CD1c-positive myeloid dendritic cell (primary cell): ENCODE data around the gene CALM3.
"Not testable (repeated sequence)": the region's sequence is repeated elsewhere in the genome, so short reads cannot be mapped to it uniquely, and the experiment has no call there.

Experiments
- DNase-seq: peaks from one replicate; pipeline ENCODE4 v3.0.0-alpha.2; 2016; ENCODE audit errors: extremely low spot score

CALM3 gene

DNA sequence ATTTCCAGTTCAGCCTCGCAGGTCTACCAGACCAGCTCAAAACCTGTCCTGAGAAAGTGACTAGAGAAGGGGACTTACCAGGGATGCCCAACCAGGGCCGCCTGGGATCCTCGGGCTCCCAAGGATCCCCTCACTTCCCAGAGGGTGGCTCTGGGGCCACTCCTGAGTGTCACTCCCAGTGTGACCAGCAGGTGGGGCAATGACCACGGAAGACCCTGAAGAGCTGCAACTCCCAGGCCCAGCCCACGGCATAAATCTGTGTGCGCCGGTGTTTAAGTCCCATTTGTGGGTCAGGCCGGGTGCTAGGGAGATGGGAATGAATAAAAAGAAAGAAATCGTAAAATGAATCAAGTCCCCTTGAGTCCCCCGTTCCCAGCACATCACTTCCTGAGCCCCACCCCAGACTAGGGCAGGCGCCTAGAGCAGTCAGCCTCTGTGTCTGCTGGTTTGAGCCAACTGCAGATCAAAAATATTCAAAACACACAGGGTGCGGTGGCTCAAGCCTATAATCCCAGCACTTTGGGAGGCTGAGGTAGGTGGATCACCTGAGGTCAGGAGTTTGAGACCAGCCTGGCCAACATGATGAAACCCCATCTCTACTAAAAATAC, 13.1 kb downstream of the CALM3 start:
- peak; percentile 87 for DNase-seq

DNA sequence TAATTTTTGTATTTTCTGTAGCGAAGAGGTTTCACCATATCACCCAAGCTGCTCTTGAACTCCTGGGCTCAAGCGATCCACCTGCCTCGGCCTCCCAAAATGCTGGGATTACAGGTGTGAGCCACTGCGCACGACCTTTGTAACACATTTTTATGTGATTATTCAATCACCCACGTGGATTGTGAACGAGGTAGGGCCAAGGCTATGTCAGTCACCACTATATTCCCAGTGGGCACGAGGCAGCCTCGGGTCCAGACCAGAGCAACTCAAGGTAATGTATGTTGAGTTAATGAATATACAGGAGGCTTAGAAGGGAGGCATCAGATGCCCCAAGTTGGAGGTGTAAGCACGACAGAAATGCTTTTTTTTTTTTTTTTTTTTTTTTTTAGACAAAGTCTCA, 14.8 kb downstream of the CALM3 start:
- no peak for DNase-seq

DNA sequence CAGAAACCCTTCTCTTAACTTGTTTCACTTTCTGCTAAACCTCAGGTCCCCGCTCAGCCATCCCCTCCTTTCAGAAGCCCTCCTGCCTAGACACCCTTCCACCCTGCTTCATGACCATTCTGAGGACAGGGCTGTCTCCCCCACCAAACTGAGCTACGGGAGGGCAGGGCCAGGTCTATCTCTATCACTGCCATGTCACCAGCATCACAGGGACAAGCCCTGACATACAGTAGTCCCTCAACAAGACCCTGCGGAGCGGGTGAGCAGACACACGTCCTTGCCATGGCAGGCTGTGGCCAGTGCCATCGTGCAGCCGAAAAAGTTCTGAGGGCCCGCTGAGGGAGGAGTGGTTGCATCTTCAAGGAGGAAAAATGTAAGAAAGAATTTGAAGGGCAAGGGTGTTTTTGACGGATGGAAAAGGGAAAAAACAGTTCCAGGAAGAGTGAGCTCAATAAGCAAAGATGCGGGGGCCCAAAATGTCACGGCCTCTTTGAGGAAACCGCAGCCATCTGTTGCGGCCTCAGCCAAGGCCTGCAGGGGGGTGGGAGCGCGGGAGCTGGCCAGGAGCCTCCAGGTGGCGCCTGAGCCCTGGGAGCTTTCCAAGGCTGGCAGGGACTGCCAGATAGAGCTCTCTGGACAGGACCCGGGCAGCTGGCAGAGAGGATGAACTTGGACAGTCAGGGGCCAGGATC, 15.6 kb downstream of the CALM3 start:
- DNase-seq, result peak; percentile 63

DNA sequence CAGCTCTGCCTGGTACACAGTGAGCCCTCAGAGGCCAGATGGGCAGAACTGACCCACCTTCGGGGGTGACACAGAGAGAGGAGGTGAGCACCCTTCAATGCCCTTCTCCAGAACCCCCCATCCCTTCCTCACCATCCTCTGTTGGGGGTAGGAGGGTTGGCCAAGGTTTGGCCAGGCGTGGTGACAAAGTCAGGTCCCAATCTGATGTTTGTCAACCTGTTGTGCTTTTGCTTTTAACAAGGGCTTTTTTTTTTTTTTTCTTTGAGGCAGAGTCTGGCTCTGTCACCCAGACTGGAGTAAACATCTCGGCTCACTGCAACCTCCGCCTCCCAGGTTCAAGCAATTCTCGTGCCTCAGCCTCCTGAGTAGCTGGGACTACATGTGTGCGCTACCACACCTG, 16.5 kb downstream of the CALM3 start:
- no peak for DNase-seq

DNA sequence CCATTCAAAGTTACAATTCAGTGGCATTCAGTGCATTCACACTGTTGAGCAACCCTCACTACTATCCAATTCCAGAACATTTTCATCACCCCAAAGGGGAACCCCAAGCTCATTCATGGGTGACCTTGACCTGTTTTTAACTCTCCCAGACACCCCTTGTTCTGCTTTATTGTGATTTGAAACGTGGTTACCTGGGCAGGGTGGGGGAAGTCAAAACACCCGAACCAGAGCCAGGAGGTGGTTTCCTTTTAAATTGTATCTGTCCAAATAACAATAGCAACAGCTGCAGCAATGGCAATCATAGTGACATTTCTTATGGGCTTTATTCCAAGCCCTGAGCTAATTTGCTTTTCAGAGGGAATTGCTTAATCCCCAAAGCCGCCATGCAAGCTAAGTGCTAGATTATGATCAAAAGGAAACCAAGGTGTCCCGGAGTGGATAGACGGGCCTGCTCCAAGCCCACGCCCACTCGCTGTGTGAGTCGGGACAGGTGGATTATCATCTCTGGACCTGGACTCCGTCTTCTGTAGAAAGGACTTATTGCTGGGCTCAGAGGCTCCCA, 17.6 kb downstream of the CALM3 start:
- DNase-seq, result peak; percentile 56

DNA sequence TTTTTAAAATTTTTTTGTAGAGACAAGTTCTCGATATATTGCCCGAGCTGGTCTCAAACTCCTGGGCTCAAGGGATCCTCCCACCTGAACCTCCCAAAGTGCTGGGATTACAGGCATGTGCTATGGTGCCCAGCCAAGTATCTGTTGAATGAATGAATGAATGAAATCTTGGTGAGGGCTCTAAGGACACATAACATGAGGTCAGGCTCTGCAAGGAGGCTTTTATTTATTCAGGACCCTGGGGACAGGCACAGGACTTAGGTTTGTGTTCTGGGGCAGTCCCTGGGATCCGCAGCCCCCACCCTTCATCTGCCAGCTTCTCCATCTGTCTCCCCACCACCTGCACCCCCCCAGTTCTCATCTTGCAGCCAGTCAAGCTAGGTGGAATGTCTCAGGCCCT, 19.1 kb downstream of the CALM3 start:
- DNase-seq, result no peak

DNA sequence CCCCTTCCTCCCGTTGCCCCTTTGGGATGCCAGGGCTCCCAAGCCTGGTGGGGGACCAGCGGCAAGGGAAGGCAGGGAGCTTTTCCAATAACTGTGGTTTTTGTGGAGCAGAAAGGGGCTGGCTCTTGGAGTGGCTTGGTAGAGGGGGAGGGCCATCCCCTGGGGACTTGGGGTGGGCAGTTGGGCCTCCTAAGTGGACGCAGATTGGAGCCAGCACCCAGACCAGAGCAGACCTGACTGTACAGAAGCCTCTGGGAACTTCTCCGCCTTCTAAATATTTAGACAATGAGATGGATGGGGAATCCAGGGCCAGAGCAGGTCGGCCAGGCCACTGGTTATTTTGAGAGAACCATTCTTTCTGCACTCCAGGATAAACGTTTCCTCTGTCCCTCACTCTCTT, 19.6 kb downstream of the CALM3 start:
- no peak for DNase-seq

DNA sequence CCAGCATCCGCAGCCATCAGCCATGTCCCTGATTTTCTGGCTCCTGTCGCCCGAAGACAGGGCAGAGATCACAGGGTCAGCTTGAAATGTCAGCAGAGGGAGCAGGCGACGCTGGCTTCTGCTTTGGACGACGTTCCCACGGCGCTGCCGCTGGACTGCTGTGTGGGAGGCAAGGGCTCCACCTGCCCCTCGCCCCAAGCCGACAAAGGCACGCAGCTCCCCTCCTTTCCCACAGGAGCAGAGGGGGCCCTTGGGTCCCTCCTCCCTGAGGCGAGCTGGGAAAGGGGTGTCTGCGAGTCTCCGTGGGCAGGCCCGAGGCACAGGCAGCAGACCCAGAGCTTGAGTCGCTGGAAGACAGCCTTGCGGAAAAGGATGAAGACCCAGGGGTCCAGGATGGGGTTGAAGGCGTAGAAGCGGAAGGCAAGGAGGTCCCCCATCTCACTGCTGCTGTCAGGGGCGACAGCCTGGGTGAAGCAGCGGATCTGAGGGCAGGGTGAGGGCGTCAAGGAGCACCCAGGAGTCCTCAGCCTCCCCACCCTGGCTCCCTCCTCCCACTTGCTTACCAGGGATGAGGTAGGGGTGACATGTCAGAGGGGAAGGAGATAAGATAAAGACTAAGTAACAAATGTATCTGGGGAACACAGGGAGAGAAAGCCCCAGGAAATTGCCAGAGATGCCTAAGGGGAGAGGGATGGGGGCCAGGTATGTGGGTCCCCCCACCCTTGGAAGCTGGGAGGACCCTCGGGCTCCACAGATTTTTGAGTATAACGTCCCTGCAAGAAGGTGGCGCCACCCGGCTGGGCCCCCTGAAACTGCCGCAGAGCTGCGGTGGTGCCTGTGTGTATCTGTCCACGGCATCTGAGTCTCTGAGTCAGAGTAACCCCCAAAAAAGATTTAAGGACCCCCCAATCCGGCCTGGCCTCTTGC, 20.3 kb downstream of the CALM3 start:
- no peak for DNase-seq

DNA sequence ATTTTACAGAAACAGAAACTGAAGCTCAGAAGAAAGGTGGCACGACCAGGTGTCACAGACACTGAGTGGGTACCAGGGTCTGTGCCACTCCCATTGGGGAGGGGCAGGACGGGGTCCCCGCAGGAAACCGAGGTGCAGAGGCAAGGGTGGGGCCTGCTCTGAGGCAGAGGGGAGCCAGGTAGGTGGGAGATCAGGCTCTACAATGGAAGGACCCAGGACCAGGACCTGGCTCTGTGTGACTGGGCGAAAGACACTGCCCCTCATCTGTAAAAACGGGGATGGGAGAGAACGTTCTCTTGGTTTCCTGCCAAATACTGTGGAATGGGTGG, 21.0 kb downstream of the CALM3 start:
- no peak for DNase-seq

DNA sequence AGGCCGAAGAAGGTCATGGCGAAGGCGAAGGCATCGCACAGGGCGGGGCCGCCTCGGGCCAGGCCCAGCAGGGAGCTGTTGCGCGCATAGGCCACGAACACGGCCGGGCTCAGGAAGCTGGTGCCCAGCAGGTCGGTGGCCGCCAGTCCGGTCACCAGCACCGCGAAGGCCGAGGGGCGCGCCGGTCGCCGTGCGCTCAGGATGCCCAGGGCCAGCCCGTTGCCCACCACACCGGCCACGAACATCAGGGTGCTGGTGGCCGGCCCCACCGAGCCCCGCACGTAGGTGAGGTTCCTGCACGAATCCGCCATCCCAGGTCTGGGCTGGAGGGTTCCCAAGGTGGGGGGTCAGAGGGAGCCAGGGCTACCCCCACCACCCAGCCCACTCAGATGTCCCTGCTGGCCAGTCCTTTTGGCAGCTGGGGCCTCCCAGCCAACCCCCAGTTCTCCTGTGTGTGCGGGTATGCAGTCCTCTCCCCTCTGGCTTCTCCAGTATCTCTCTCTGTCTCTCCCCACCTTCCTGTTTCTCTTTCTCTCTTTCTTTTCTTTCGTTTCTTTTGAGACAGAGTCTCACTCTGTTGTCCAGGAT, 22.9 kb downstream of the CALM3 start:
- DNase-seq, result no peak

DNA sequence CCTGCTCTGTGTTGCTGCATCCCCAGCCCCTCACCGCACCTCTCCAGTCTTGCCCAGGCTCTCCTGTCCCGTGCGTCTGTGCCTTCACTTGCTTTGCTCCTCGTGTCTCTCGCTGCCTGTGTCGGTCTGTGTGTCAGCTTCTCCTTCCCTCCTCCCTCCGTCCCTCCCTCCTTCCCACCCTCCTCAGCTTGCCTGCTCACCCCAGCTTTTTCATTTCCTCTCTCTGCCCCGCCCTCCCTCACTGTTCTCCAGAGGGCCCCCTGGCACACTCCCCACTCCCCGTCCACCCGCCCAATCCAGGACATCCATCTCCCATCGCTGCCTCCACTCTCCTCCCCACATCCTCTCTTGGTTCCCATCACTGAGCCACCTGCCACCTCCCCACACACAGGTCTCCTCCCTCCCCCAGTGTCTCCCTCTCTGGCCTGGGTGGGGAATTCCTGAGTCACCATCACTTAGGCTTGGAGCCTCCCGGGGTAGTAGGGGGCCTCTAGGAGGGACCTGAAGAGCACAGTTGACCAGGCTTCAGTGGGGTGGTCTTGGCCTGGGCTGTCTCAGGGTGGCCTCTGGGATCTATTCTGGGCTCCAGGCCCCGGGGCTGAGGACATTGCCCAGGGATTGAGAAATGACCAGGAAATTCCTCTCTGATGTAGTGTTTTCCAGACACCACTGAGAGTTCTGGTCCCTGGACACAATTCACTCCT, 24.0 kb downstream of the CALM3 start, which contains the start of gene PTGIR:
PTGIR (minus strand) TSS at position 132 of the 704 bp plus-strand sequence. CDS start 864 bp downstream, outside the sequence.
- DNase-seq, result no peak

DNA sequence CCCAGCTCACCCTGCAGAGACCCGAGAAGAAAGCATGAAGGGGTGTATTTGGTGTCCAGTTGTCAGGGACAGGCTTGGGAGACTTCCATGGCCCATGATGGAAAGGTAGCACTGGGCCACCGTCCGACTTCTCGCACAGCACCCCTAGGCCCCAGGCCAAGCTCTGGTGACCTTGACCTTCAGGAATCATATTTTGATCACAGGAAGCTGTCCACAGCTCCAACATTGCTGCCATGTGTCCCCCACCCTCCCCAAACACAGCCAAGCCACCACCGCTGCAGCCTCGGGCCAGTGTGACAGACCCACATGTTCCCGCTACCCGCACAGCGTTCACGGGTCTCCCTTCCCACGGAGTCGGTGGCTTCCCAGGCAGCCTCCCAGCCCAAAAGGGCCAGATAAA, 24.6 kb downstream of the CALM3 start:
- DNase-seq, result no peak

DNA sequence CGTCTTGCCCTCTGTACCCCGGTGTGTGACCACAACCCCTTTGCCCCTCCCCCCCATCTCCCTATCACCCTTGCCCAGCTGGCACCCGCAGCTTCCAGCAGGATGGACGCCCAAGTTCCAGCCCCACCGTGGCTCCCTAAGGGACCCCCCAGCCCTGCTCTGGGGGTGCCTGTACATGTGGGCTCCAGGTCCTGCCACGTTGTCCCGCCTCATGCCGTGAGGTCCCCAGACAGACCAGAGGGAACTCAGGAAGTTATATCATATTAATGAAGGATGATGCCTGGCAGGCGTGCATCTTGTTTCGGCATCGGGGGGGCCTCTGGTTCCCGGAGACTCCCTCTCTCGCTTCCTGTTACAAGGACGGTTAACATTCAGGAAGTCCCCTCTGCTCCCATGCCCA, 25.3 kb downstream of the CALM3 start:
- DNase-seq, result peak; percentile 56

DNA sequence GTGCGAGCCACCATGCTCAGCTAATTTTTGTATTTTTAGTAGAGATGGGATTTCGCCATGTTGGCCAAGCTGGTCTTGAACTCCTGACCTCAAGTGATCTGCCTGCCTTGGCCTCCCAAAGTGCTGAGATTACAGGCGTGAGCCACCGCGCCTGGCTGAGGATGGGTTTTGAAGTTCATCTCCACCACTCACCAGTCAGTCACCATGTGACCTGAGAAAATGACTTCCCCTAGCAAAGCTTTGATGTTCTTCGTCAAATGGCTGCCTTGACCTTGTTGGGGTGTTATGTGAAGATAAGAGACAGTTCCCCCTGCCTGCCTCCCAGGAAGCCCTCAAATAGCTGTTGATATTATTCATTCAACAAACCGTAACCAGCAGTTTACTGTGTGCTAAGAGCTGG, 27.8 kb downstream of the CALM3 start:
- DNase-seq, result not testable (repeated sequence)

DNA sequence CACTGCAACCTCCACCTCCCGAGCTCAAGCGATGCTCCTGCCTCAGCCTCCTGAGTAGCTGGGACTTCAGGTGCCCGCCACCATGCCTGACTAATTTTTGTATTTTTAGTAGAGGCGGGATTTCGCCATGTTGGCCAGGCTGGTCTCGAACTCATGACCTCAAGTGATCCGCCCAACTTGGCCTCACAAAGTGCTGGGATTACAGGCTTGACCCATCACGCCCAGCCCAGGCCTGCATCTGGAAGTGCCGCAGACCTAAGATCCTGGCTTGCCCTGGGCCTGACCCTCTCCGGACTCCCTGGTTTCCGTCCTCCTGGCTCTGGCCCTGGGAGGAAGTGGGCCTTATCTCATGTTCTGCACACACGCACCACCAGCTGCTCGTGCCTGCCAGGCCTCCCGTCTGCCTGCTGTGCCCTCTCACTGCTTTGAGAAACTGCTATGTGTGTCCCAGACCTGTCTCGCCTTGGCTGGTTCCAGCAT, 28.5 kb downstream of the CALM3 start:
- DNase-seq, result peak; percentile 58

DNA sequence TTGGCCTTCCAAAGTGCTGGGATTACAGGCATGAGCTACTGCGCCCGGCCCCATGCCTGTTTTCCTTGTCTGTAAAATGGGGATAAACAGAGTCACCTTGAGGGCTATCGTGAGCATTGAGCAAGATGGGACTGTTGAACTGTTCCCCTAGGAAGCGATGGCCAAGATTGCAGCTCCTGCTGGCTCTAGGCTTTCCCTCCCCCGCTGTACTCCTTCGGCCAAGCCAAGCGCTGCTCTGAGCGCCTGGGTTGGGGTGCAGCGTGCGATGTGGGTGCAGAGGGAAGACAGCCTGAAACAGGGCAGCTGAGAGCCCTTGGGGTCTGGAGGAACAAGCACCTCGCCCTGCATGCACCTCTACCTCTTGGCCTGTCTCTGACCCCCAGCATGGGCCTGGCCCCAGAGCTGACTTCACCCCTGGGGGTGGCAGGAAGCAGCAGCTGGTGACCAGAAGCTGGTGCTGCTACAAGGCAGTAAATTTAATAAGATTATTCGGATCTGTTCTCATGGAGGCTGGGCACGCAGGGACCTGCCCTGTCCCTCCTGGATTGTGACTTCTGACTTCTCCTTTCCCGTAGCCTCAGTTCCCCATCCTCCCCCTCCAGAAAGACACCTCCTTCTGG, 29.6 kb downstream of the CALM3 start:
- DNase-seq, result no peak

DNA sequence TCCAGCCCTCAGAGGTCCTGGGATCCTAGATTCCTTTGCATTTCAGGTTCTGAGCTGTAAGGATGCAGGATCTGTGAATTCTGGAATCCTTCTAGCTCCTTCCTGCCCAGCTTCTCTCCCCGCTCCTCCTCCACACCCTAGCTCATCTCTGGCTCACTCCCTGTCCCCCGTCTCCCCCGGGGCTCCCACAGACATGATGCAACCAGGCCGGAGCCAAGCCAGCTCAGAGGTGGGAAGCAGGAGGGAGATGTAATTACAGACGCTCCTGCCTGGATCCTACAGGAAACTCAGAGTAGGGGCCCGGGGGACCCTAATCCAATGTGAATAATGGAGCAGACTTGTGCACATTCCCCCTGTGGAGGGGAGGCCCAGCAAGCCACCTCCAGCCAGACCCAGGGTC, 30.4 kb downstream of the CALM3 start:
- no peak for DNase-seq

DNA sequence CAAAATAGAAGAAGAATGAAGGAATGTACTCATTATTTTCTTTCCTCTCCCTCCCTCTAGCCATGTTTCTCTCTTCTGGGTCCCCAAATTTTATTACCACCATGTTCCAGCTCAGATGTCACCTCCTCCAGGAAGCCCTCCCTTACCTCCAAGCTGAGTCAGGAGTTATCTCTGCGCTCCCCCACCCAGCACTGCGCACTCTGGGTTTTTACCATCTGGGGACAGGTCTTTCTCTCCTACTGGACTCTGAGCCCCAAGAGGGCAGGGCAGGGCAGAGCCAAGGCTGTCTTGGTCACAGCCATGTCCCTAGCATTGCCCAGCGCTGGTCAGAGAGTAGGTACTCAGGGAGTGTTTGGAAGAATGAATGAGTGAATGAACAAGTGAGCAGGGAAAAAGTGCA, 32.0 kb downstream of the CALM3 start:
- DNase-seq, result no peak

DNA sequence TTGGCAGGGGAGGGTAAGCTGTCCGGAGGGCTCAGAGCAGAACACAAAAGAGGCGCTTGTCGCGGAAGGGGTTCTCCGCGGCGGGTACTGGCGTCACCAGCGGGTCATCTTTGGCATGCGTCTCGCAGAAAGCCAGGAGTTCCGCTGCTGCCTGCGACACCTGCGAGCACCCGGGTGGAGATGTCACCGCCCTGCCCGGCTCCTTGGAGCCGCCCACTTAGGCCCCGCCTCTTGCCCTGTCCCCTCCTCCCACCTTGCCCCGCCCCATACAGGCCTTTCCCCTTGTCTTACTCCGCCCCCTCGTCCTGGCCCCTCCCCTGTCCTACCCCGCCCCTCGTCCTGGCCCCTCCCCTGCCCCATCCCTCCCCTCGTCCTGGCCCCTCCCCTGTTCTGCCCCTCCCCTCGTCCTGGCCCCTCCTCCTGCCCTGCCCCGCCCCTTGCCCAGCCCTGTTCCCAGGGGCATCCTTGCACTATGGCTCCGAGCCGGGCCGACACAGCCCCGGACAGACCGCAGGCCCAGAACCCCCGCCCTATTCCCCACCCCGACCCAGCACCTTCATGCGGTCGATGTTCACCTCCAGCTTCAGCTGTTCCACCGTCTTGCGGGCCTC, 33.0 kb downstream of the CALM3 start:
- peak; percentile 90 for DNase-seq

DNA sequence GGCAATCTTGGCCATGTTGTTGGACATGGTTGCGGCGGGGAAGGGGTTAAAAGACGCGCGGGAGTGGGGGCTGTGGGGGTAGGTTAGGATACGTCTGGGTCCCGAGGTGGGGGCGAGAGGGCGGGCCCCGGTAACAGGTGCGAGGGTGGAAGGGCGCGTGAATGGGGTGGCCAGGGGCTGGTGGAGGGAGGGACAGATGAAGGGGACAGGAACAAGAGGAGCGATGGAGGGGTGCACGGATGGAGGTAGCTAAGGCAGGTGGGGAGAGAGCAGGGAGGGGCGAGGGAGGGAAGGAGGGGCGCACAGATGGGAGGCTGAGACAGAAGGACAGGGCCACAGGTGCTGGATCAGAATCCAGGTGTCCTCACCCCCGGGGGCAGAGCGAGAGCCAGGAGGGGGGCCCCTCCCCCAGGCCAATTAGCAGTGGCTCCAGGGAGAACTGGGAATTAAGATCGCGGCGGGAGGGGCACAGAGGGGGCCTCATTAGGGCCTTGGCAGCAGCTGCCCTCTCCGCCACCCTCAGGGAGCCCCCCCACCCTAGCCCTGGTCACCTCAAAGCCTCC, 33.6 kb downstream of the CALM3 start:
- DNase-seq, result no peak
